ENCODE measurements around the gene BCL10. TPM values are rescaled to one million over a fixed set of nuclear protein-coding genes. Genes with fewer than 3 reads are reported as not detected.

Gene BCL10
- total RNA-seq, 2 experiments from 2014 or later = 30.6 to 32.3 TPM

DNA sequence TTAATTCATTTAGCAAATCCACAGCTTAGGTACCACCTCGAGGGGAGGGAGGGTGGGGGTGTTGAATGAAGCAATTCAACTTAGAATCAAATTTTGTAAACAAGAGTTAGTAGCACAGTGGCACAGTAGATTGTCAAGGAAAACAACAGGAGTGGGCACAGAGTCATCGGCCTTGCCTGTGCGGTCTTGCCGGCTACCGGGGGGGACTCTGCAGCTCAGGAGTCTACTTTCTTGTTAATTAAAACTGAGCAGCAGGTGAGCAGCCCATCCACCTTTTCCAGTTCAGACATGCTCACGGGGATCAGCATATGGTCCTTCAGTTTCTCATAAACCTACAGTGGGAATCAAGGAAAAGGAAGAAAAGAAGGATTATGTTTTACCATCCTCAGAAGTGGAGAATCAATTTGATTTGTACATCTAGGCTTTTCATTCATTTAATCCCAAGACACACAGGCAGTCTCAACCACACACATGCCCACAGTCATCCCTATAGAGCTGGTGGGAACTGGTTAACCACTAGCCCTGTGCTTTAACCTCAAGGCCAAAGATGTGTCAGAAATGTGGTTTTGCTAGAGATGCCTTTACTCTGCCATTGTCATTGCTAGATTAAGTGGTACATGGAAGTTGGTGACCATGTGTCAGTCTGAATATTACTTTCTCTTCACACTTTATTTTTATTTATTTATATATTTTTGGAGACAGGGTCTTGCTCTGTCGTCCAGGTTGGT lies 45.0 kb upstream of the BCL10 start:
- no peaks in the 10 kb centered on the region for H3K36me3 Mint-ChIP-seq (ENCODE audit: low read depth)
- H3K9me3 Mint-ChIP-seq = no peaks in the 10 kb centered on the region
- ATAC-seq = peak; percentile 72
- no peak overlapping the region for H3K4me3 Mint-ChIP-seq
- TF ChIP-seq, protein P1, sequence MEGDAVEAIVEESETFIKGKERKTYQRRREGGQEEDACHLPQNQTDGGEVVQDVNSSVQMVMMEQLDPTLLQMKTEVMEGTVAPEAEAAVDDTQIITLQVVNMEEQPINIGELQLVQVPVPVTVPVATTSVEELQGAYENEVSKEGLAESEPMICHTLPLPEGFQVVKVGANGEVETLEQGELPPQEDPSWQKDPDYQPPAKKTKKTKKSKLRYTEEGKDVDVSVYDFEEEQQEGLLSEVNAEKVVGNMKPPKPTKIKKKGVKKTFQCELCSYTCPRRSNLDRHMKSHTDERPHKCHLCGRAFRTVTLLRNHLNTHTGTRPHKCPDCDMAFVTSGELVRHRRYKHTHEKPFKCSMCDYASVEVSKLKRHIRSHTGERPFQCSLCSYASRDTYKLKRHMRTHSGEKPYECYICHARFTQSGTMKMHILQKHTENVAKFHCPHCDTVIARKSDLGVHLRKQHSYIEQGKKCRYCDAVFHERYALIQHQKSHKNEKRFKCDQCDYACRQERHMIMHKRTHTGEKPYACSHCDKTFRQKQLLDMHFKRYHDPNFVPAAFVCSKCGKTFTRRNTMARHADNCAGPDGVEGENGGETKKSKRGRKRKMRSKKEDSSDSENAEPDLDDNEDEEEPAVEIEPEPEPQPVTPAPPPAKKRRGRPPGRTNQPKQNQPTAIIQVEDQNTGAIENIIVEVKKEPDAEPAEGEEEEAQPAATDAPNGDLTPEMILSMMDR (IDR thresholded peaks at IDR 0.05) = no peak
- H3K27ac Mint-ChIP-seq = no peak overlapping the region
- DNase-seq = peak; percentile 45
- peaks cover 23% of the 10 kb centered on the region for H3K27me3 Mint-ChIP-seq
- peaks cover 7% of the 10 kb centered on the region for H3K4me1 Mint-ChIP-seq (ENCODE audit: low read depth)
- ChIA-PET POLR2A (interaction anchor here (1.1 kb wide), 1 partner anchor 45 kb away, joined by 3 read pairs; the partner anchor contains the start of gene BCL10), CTCF (no interaction called here)
- intact Hi-C loops (cut with micrococcal nuclease) = loop anchor here (2.0 kb wide), 1 partner anchor 23 kb away; no protein-coding TSS in a partner anchor

- POLR2A ChIA-PET = no interaction called here
- no peak overlapping the region for H3K4me3 Mint-ChIP-seq
- ATAC-seq = no peak
- CTCF ChIA-PET = no interaction called here
- DNase-seq = no peak
- no peaks in the 10 kb centered on the region for H3K36me3 Mint-ChIP-seq (ENCODE audit: low read depth)
- peaks cover 7% of the 10 kb centered on the region for H3K4me1 Mint-ChIP-seq (ENCODE audit: low read depth)
- no peak overlapping the region for H3K27ac Mint-ChIP-seq
- TF ChIP-seq, protein P1 (IDR thresholded peaks at IDR 0.05) = no peak
- no peaks in the 10 kb centered on the region for H3K9me3 Mint-ChIP-seq
- H3K27me3 Mint-ChIP-seq = peaks cover 25% of the 10 kb centered on the region
- intact Hi-C loops (cut with micrococcal nuclease) = loop anchor here (2.0 kb wide), 1 partner anchor 22 kb away; no protein-coding TSS in a partner anchor
These were observed 44.1 kb upstream of the BCL10 start for GRCh38 chr1:85320371-85321131.

DNA sequence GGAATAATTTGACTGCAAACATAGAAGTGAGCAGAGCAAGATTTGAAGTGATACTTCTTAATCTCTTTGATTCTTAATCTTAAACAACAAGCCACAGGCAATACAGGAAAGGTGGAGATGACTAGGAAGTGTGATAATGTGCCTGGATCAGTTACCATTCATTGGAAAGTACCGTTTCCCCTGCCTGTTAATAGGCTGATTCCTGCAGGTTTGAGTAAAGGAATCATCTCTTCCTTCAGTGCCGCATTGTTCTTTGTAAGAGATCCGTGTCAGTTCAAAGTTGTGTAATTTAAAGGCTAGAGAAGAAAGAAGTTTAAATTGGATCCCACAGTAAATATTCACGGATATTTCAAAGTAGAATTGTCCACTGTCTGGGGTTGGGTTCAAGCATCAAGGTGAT lies 43.5 kb upstream of the BCL10 start:
- ATAC-seq = no peak
- TF ChIP-seq, protein P1 (IDR thresholded peaks at IDR 0.05) = no peak
- intact Hi-C loops (cut with micrococcal nuclease) = loop anchor here (2.0 kb wide), 1 partner anchor 21 kb away; no protein-coding TSS in a partner anchor
- Mint-ChIP-seq H3K27ac (no peak overlapping the region), H3K4me3 (no peak overlapping the region), H3K27me3 (peaks cover 25% of the 10 kb centered on the region), H3K4me1 (ENCODE audit: low read depth) (peaks cover 7% of the 10 kb centered on the region), H3K36me3 (ENCODE audit: low read depth) (no peaks in the 10 kb centered on the region), H3K9me3 (no peaks in the 10 kb centered on the region)
- DNase-seq = no peak
- POLR2A ChIA-PET = no interaction called here
- CTCF ChIA-PET = no interaction called here

- POLR2A ChIA-PET = no interaction called here
- DNase-seq (no peak), ATAC-seq (no peak)
- TF ChIP-seq, protein P1 (IDR thresholded peaks at IDR 0.05) = no peak
- Mint-ChIP-seq H3K4me3 (no peak overlapping the region), H3K27ac (no peak overlapping the region), H3K4me1 (ENCODE audit: low read depth) (peaks cover 7% of the 10 kb centered on the region), H3K36me3 (ENCODE audit: low read depth) (no peaks in the 10 kb centered on the region), H3K9me3 (no peaks in the 10 kb centered on the region), H3K27me3 (peaks cover 29% of the 10 kb centered on the region)
- CTCF ChIA-PET = no interaction called here
- intact Hi-C loops (cut with micrococcal nuclease) = no loop called here
These were observed 43.1 kb upstream of the BCL10 start for GRCh38 chr1:85319491-85319890.

GRCh38 chr1:85318217-85318616 lies 41.8 kb upstream of the BCL10 start:
- no peak for DNase-seq
- no peak for ATAC-seq
- TF ChIP-seq, protein P1 (IDR thresholded peaks at IDR 0.05) = no peak
- peaks cover 34% of the 10 kb centered on the region for H3K27me3 Mint-ChIP-seq
- no peaks in the 10 kb centered on the region for H3K36me3 Mint-ChIP-seq (ENCODE audit: low read depth)
- H3K4me1 Mint-ChIP-seq (ENCODE audit: low read depth) = peaks cover 7% of the 10 kb centered on the region
- ChIA-PET POLR2A (no interaction called here), CTCF (no interaction called here)
- H3K9me3 Mint-ChIP-seq = no peaks in the 10 kb centered on the region
- no peak overlapping the region for H3K4me3 Mint-ChIP-seq
- no peak overlapping the region for H3K27ac Mint-ChIP-seq
- intact Hi-C loops (cut with micrococcal nuclease) = no loop called here
